ENCODE measurements around the gene FBLN2. TPM values are rescaled to one million over a fixed set of nuclear protein-coding genes. Genes with fewer than 3 reads are reported as not detected.

FBLN2 gene
- total RNA-seq, 1 donor, result 54.6 TPM

- Histone ChIP-seq H3K27me3 (ENCODE audit: insufficient read depth, low read length) (no peaks in the 10 kb centered on the region), H3K4me3 (ENCODE audit: insufficient read depth, low read length) (no peak overlapping the region), H3K4me2 (ENCODE audit: insufficient read depth, low read length) (no peak overlapping the region), H2AFZ (ENCODE audit: low read length) (no peak overlapping the region), H3K36me3 (ENCODE audit: insufficient read depth, low read length) (no peaks in the 10 kb centered on the region), H3K79me2 (ENCODE audit: insufficient read depth, low read length) (no peaks in the 10 kb centered on the region), H3K9me3 (ENCODE audit: low read depth, low read length) (no peaks in the 10 kb centered on the region), H3K4me1 (ENCODE audit: insufficient read depth, low read length) (peaks cover 3% of the 10 kb centered on the region), H3K27ac (ENCODE audit: low read depth, low read length) (no peak overlapping the region), H4K20me1 (ENCODE audit: insufficient read depth, low read length) (no peaks in the 10 kb centered on the region)
- no peak for TF ChIP-seq CTCF (IDR thresholded peaks at IDR 0.05; ENCODE audit: extremely low read depth, low read depth, low read length)
- DNase-seq (ENCODE audit: insufficient read length, low spot score, missing footprints), result peak; percentile 74
Observed at GRCh38 chr3:13517253-13517977, 31.5 kb upstream of the FBLN2 start.

- DNase-seq (ENCODE audit: insufficient read length, low spot score, missing footprints), result peak; percentile 80
Observed at GRCh38 chr3:13518516-13518953, 30.4 kb upstream of the FBLN2 start.

DNA sequence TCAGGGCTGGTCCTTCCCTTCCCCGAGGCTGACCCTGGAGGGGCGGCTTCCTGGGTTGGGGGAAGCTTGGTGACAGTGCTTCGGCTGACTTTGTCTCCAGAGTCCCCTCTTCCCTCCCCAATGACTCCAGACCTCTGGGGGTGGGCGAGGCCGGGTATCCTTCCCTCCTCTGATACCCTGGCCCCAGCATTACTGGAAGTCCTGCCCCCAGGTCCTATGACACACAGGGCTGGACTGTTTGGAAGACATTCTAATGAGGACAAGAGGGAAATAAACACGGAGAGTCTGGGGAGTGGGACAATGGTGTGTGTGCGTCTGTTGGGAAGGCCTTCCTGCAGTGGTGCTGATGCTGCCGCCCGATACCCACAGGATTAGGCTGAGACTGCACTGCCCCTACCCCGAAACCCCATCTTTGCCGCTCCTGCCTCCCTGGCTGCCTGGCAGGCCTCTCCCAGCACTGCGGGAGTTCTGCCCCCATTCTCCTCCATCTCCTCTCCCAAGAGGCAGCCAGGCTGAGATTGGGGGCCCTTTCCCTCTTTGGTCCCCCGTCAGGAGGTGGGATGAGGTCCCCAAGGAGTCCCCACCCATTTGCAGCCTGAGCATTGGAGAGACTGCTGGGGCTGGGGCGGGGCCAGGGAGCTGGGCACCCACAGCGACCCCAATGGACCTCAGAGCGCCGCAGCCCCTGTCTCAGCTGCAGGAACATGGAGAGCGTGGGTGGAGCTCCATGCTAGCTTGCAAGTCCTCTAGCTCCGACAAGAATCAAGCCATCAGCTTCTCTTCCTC, 29.7 kb upstream of the FBLN2 start:
- Histone ChIP-seq H3K36me3 (ENCODE audit: insufficient read depth, low read length) (no peaks in the 10 kb centered on the region), H2AFZ (ENCODE audit: low read length) (no peak overlapping the region), H3K27ac (ENCODE audit: low read depth, low read length) (no peak overlapping the region), H3K9me3 (ENCODE audit: low read depth, low read length) (no peaks in the 10 kb centered on the region), H4K20me1 (ENCODE audit: insufficient read depth, low read length) (no peaks in the 10 kb centered on the region), H3K4me3 (ENCODE audit: insufficient read depth, low read length) (no peak overlapping the region), H3K27me3 (ENCODE audit: insufficient read depth, low read length) (no peaks in the 10 kb centered on the region), H3K4me1 (ENCODE audit: insufficient read depth, low read length) (no peaks in the 10 kb centered on the region), H3K4me2 (ENCODE audit: insufficient read depth, low read length) (no peak overlapping the region), H3K79me2 (ENCODE audit: insufficient read depth, low read length) (no peaks in the 10 kb centered on the region)
- DNase-seq (ENCODE audit: insufficient read length, low spot score, missing footprints), result peak; percentile 51
- no peak for TF ChIP-seq CTCF (IDR thresholded peaks at IDR 0.05; ENCODE audit: extremely low read depth, low read depth, low read length)

More at GRCh38 chr3:13518516-13518953, 30.4 kb upstream of the FBLN2 start:
- Histone ChIP-seq H3K4me1 (ENCODE audit: insufficient read depth, low read length) (peaks cover under 1% of the 10 kb centered on the region), H3K27ac (ENCODE audit: low read depth, low read length) (no peak overlapping the region), H4K20me1 (ENCODE audit: insufficient read depth, low read length) (no peaks in the 10 kb centered on the region), H3K79me2 (ENCODE audit: insufficient read depth, low read length) (no peaks in the 10 kb centered on the region), H3K27me3 (ENCODE audit: insufficient read depth, low read length) (no peaks in the 10 kb centered on the region), H3K4me2 (ENCODE audit: insufficient read depth, low read length) (no peak overlapping the region), H3K36me3 (ENCODE audit: insufficient read depth, low read length) (no peaks in the 10 kb centered on the region), H2AFZ (ENCODE audit: low read length) (no peak overlapping the region), H3K4me3 (ENCODE audit: insufficient read depth, low read length) (no peak overlapping the region), H3K9me3 (ENCODE audit: low read depth, low read length) (no peaks in the 10 kb centered on the region)
- no peak for TF ChIP-seq CTCF (IDR thresholded peaks at IDR 0.05; ENCODE audit: extremely low read depth, low read depth, low read length)

- DNase-seq (ENCODE audit: insufficient read length, low spot score, missing footprints), result peak; percentile 54
- H3K79me2 ChIP-seq (ENCODE audit: insufficient read depth, low read length), result no peaks in the 10 kb centered on the region
- H3K36me3 ChIP-seq (ENCODE audit: insufficient read depth, low read length), result no peaks in the 10 kb centered on the region
- no peak for TF ChIP-seq CTCF (IDR thresholded peaks at IDR 0.05; ENCODE audit: extremely low read depth, low read depth, low read length)
- no peak overlapping the region for H3K4me2 ChIP-seq (ENCODE audit: insufficient read depth, low read length)
- H3K27me3 ChIP-seq (ENCODE audit: insufficient read depth, low read length), result no peaks in the 10 kb centered on the region
- H3K27ac ChIP-seq (ENCODE audit: low read depth, low read length), result no peak overlapping the region
- no peaks in the 10 kb centered on the region for H4K20me1 ChIP-seq (ENCODE audit: insufficient read depth, low read length)
- peaks cover 3% of the 10 kb centered on the region for H3K4me1 ChIP-seq (ENCODE audit: insufficient read depth, low read length)
- no peaks in the 10 kb centered on the region for H3K9me3 ChIP-seq (ENCODE audit: low read depth, low read length)
- no peak overlapping the region for H2AFZ ChIP-seq (ENCODE audit: low read length)
- no peak overlapping the region for H3K4me3 ChIP-seq (ENCODE audit: insufficient read depth, low read length)
Observed at GRCh38 chr3:13520326-13520880, 28.5 kb upstream of the FBLN2 start.

Measured in osteoblast (primary cell).